Measurements from ENCODE around the gene INS. TPM values are rescaled to one million over a fixed set of nuclear protein-coding genes. Genes with fewer than 3 reads are reported as not detected.

Gene INS
- total and polyA plus RNA-seq, 2 of the 13 experiments (the other 11 are each of a cell fraction or from before 2014, with no cell fraction given): not detected

DNA sequence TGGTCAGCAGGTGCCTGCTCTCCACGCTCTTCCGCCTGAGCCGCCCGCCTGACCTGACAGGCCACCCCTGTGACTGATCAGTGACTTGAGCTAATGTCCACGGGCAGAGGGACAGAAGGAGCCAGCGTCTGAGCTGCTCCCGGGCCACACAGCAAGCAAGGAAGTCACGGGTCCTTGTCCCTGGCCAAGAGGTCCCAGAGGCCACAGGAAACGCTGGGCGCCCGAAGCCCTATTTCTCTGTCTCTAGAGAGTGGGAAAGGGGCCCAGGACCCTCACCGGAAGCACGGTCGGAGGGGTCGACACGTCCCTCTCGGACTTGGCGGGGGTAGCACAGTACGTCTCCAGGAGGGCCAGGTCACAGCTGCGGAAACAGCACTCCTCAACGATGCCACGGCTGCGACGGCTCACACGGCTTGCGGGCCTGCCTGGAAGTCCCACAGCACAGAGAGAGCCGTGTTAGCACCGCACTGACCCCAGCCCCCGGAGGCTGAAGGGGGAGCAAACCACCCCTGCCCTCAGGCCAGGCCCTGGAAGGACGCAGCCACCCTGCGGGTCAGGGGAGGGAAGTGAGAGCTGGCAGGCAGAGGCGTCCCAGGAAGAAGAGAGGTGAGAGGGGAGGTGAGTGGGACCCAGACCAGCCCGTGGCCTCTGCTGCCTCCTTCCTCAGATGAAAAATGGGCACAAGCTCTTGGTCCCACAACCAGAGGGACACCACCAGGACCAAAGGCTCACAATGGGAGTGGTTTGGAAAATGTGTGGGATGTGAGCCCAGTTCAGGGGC, 27.6 kb downstream of the INS start (continued):
- TF ChIP-seq ZMYM4 (CRISPR knock-in tag; IDR thresholded peaks at IDR 0.05) (no peak), RCOR2 (CRISPR knock-in tag; IDR thresholded peaks at IDR 0.05) (no peak), RFX3 (CRISPR knock-in tag; IDR thresholded peaks at IDR 0.05) (no peak), ZNF557 (CRISPR knock-in tag; IDR thresholded peaks at IDR 0.05) (no peak), ZNF543 (CRISPR knock-in tag; IDR thresholded peaks at IDR 0.05) (0 out of 2 replicates have a peak, but pooled peaks have one; percentile 60), ZNF282 (IDR thresholded peaks at IDR 0.05; ENCODE audit: partially characterized antibody) (no peak), ISX (CRISPR knock-in tag; conservative IDR thresholded peaks at IDR 0.05) (no peak), SRSF4 (IDR thresholded peaks at IDR 0.05; ENCODE audit: low read depth, low read length, poor library complexity, severe bottlenecking) (no peak), MTF2 (CRISPR knock-in tag; IDR thresholded peaks at IDR 0.05; ENCODE audit: borderline replicate concordance) (peak; percentile 39; the same call in 1 of the 2 replicates), XRCC5 (optimal IDR thresholded peaks at IDR 0.05; ENCODE audit: low read length) (no peak), RORA (CRISPR knock-in tag; IDR thresholded peaks at IDR 0.05) (no peak), GZF1 (CRISPR knock-in tag; IDR thresholded peaks at IDR 0.05) (no peak), SP2 (CRISPR knock-in tag; IDR thresholded peaks at IDR 0.05) (no peak), GTF3A (CRISPR knock-in tag; conservative IDR thresholded peaks at IDR 0.05) (0 out of 2 replicates have a peak, but pooled peaks have one; percentile 24)
- TF ChIP-seq, protein P1, sequence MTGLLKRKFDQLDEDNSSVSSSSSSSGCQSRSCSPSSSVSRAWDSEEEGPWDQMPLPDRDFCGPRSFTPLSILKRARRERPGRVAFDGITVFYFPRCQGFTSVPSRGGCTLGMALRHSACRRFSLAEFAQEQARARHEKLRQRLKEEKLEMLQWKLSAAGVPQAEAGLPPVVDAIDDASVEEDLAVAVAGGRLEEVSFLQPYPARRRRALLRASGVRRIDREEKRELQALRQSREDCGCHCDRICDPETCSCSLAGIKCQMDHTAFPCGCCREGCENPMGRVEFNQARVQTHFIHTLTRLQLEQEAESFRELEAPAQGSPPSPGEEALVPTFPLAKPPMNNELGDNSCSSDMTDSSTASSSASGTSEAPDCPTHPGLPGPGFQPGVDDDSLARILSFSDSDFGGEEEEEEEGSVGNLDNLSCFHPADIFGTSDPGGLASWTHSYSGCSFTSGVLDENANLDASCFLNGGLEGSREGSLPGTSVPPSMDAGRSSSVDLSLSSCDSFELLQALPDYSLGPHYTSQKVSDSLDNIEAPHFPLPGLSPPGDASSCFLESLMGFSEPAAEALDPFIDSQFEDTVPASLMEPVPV (CRISPR knock-in tag; IDR thresholded peaks at IDR 0.05): no peak
- TF ChIP-seq, protein P2, sequence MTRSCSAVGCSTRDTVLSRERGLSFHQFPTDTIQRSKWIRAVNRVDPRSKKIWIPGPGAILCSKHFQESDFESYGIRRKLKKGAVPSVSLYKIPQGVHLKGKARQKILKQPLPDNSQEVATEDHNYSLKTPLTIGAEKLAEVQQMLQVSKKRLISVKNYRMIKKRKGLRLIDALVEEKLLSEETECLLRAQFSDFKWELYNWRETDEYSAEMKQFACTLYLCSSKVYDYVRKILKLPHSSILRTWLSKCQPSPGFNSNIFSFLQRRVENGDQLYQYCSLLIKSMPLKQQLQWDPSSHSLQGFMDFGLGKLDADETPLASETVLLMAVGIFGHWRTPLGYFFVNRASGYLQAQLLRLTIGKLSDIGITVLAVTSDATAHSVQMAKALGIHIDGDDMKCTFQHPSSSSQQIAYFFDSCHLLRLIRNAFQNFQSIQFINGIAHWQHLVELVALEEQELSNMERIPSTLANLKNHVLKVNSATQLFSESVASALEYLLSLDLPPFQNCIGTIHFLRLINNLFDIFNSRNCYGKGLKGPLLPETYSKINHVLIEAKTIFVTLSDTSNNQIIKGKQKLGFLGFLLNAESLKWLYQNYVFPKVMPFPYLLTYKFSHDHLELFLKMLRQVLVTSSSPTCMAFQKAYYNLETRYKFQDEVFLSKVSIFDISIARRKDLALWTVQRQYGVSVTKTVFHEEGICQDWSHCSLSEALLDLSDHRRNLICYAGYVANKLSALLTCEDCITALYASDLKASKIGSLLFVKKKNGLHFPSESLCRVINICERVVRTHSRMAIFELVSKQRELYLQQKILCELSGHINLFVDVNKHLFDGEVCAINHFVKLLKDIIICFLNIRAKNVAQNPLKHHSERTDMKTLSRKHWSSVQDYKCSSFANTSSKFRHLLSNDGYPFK (CRISPR knock-in tag; IDR thresholded peaks at IDR 0.05; ENCODE audit: borderline replicate concordance): peak; percentile 31; the same call in 1 of the 2 replicates
- TF ChIP-seq, protein P3, sequence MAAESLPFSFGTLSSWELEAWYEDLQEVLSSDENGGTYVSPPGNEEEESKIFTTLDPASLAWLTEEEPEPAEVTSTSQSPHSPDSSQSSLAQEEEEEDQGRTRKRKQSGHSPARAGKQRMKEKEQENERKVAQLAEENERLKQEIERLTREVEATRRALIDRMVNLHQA (CRISPR knock-in tag; IDR thresholded peaks at IDR 0.05): no peak
- TF ChIP-seq, protein P4, sequence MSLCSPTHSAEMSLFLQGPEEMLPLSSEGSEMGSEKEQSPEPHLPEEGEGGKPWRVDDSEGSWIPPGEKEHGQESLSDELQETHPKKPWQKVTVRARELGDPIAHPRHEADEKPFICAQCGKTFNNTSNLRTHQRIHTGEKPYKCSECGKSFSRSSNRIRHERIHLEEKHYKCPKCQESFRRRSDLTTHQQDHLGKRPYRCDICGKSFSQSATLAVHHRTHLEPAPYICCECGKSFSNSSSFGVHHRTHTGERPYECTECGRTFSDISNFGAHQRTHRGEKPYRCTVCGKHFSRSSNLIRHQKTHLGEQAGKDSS (CRISPR knock-in tag; IDR thresholded peaks at IDR 0.05; ENCODE audit: borderline replicate concordance, low read depth): peak; percentile 4; the same call in 1 of the 2 replicates
- TF ChIP-seq, protein P5, sequence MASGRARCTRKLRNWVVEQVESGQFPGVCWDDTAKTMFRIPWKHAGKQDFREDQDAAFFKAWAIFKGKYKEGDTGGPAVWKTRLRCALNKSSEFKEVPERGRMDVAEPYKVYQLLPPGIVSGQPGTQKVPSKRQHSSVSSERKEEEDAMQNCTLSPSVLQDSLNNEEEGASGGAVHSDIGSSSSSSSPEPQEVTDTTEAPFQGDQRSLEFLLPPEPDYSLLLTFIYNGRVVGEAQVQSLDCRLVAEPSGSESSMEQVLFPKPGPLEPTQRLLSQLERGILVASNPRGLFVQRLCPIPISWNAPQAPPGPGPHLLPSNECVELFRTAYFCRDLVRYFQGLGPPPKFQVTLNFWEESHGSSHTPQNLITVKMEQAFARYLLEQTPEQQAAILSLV (CRISPR knock-in tag; IDR thresholded peaks at IDR 0.05; ENCODE audit: borderline replicate concordance): 0 out of 2 replicates have a peak, but pooled peaks have one; percentile 20

All from HepG2 (cell line).